ENCODE data around the gene KIF19. TPM values are rescaled to one million over a fixed set of nuclear protein-coding genes. Genes with fewer than 3 reads are reported as not detected.

Gene KIF19
- total RNA-seq, 1 experiment from 2014 or later = not detected

- Histone ChIP-seq H3K36me3 (ENCODE audit: low read depth, low read length) (no peaks in the 10 kb centered on the region), H3K9me3 (ENCODE audit: low read length) (0 out of 2 replicates have a peak, but pooled peaks cover 4% of the 10 kb centered on the region), H2AFZ (ENCODE audit: low read length) (no peak overlapping the region), H3K4me3 (ENCODE audit: low read length) (no peak overlapping the region), H3K9ac (ENCODE audit: low read length) (no peak overlapping the region), H3K4me2 (ENCODE audit: low read length) (no peak overlapping the region), H3K27ac (ENCODE audit: low read length) (no peak overlapping the region), H3K4me1 (ENCODE audit: insufficient read depth, low read length) (no peaks in the 10 kb centered on the region), H4K20me1 (ENCODE audit: low read length) (no peaks in the 10 kb centered on the region), H3K79me2 (ENCODE audit: low read length) (no peaks in the 10 kb centered on the region), H3K9me2 (replicated peaks; ENCODE audit: low read length) (no peaks in the 10 kb centered on the region), H3K27me3 (ENCODE audit: low read length) (peaks cover 22% of the 10 kb centered on the region), H3F3A (ENCODE audit: low read length, unreplicated experiment) (no peaks in the 10 kb centered on the region)
- ChIA-PET CTCF (interaction anchor here (0.6 kb wide), 1 partner anchor 35 kb away, joined by 4 read pairs; no protein-coding TSS in a partner anchor), POLR2A (ENCODE audit: unreplicated experiment) (no interaction called here)
- BruUV-seq (replicated peaks) = no TSS peak
- ATAC-seq = no peak
- intact Hi-C loops (cut with micrococcal nuclease) = no loop called here
- no peak for DNase-seq
- no peak for TF ChIP-seq EZH2 (IDR thresholded peaks at IDR 0.05; ENCODE audit: low read length, unreplicated experiment)
Measured at GRCh38 chr17:74332763-74333283, 6.8 kb downstream of the KIF19 start.

DNA sequence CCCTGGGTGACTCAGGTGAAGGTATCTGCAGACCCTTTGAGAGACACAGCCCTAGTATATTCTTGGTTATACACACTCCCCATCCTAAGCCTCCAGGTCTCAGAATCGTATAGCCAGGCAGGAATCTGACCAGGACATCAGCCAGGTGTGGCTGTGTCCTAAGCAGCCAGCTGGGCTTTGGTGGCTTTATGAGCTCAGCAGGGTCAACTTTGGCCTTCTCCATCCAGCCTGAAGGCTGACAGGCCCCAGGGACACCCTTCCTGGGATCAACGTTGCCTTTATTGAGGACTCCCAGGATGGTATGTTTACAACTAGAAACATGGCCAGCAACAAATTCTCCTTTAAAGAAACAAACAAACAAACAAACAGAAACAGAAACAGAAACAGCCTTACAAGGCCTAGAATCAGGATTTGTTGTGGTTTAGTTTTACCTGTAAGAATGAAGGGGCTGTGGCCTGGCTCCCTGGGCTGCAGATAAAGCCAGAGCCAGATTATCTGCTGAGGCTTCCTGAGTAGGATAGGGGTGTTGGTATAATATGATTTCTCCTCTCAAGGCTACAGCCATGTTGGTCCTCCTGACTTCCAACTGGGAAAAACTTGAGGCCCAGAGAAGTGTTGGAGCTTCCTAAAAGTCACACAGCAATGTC, 8.5 kb downstream of the KIF19 start:
- Histone ChIP-seq H3K79me2 (ENCODE audit: low read length) (no peaks in the 10 kb centered on the region), H3K4me3 (ENCODE audit: low read length) (no peak overlapping the region), H3K9me3 (ENCODE audit: low read length) (0 out of 2 replicates have a peak, but pooled peaks cover 4% of the 10 kb centered on the region), H3K9me2 (replicated peaks; ENCODE audit: low read length) (no peaks in the 10 kb centered on the region), H3K4me2 (ENCODE audit: low read length) (no peak overlapping the region), H3K4me1 (ENCODE audit: insufficient read depth, low read length) (no peaks in the 10 kb centered on the region), H3K27me3 (ENCODE audit: low read length) (peaks cover 39% of the 10 kb centered on the region), H2AFZ (ENCODE audit: low read length) (no peak overlapping the region), H4K20me1 (ENCODE audit: low read length) (no peaks in the 10 kb centered on the region), H3K27ac (ENCODE audit: low read length) (no peak overlapping the region), H3F3A (ENCODE audit: low read length, unreplicated experiment) (no peaks in the 10 kb centered on the region), H3K9ac (ENCODE audit: low read length) (no peak overlapping the region), H3K36me3 (ENCODE audit: low read depth, low read length) (no peaks in the 10 kb centered on the region)
- intact Hi-C loops (cut with micrococcal nuclease) = no loop called here
- no peak for DNase-seq
- ChIA-PET CTCF (no interaction called here), POLR2A (ENCODE audit: unreplicated experiment) (no interaction called here)
- BruUV-seq (replicated peaks) = no TSS peak
- no peak for ATAC-seq
- TF ChIP-seq CTCF (conservative IDR thresholded peaks at IDR 0.05; ENCODE audit: low read depth, low read length) (no peak), EZH2 (IDR thresholded peaks at IDR 0.05; ENCODE audit: low read length, unreplicated experiment) (no peak), EZH2phosphoT487 (IDR thresholded peaks at IDR 0.05; ENCODE audit: borderline replicate concordance, low read length) (no peak)

DNA sequence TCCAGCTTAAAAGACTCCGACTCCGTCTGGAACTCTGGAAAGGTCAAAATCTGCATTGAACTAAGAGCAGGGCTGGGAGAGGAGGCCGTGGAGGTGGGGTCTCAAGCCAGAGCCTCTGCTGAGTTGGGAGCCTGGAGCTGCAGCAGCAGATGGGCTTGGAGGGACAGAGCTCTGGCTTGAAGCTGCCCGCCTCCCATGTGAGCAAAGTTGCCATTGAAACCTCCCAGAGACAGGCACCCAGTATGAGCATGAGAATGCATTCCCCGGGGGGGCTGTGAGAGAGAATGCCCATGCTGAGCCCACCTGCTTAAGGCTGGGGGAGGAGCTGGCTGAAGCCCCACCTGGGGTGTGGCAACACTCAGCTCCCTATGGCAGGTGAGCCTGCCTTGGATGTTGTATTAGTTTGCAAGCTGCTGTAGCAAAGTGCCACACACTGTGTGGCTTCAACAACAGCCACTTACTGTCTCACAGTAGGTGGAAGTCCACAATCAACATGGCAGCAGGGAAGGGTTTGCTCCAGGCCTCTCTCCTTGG, 9.6 kb downstream of the KIF19 start:
- no TSS peak for BruUV-seq (replicated peaks)
- peaks cover 44% of the 10 kb centered on the region for H3K27me3 ChIP-seq (ENCODE audit: low read length)

More for the DNA sequence above, 9.6 kb downstream of the KIF19 start:
- no peak overlapping the region for H3K27ac ChIP-seq (ENCODE audit: low read length)
- no peaks in the 10 kb centered on the region for H3K79me2 ChIP-seq (ENCODE audit: low read length)
- H3K4me2 ChIP-seq (ENCODE audit: low read length) = no peak overlapping the region
- H3K36me3 ChIP-seq (ENCODE audit: low read depth, low read length) = no peaks in the 10 kb centered on the region
- H3F3A ChIP-seq (ENCODE audit: low read length, unreplicated experiment) = no peaks in the 10 kb centered on the region
- ChIA-PET CTCF (no interaction called here), POLR2A (ENCODE audit: unreplicated experiment) (no interaction called here)
- H3K9ac ChIP-seq (ENCODE audit: low read length) = no peak overlapping the region
- H3K9me2 ChIP-seq (replicated peaks; ENCODE audit: low read length) = no peaks in the 10 kb centered on the region
- no peak overlapping the region for H2AFZ ChIP-seq (ENCODE audit: low read length)
- H3K9me3 ChIP-seq (ENCODE audit: low read length) = 0 out of 2 replicates have a peak, but pooled peaks cover 4% of the 10 kb centered on the region
- no peak for ATAC-seq
- DNase-seq = no peak
- no peak overlapping the region for H3K4me3 ChIP-seq (ENCODE audit: low read length)
- intact Hi-C loops (cut with micrococcal nuclease) = no loop called here
- TF ChIP-seq EZH2 (IDR thresholded peaks at IDR 0.05; ENCODE audit: low read length, unreplicated experiment) (no peak), EZH2phosphoT487 (IDR thresholded peaks at IDR 0.05; ENCODE audit: borderline replicate concordance, low read length) (no peak), CTCF (conservative IDR thresholded peaks at IDR 0.05; ENCODE audit: low read depth, low read length) (no peak)
- H3K4me1 ChIP-seq (ENCODE audit: insufficient read depth, low read length) = no peaks in the 10 kb centered on the region
- H4K20me1 ChIP-seq (ENCODE audit: low read length) = no peaks in the 10 kb centered on the region
